ENCODE data around the gene NDUFC2.
A peak's percentile ranks its signal among the peaks of the same experiment; 100 is the strongest.
"Not testable (repeated sequence)": the region's sequence is repeated elsewhere in the genome, so short reads cannot be mapped to it uniquely, and the experiment has no call there.

NDUFC2 gene

DNA sequence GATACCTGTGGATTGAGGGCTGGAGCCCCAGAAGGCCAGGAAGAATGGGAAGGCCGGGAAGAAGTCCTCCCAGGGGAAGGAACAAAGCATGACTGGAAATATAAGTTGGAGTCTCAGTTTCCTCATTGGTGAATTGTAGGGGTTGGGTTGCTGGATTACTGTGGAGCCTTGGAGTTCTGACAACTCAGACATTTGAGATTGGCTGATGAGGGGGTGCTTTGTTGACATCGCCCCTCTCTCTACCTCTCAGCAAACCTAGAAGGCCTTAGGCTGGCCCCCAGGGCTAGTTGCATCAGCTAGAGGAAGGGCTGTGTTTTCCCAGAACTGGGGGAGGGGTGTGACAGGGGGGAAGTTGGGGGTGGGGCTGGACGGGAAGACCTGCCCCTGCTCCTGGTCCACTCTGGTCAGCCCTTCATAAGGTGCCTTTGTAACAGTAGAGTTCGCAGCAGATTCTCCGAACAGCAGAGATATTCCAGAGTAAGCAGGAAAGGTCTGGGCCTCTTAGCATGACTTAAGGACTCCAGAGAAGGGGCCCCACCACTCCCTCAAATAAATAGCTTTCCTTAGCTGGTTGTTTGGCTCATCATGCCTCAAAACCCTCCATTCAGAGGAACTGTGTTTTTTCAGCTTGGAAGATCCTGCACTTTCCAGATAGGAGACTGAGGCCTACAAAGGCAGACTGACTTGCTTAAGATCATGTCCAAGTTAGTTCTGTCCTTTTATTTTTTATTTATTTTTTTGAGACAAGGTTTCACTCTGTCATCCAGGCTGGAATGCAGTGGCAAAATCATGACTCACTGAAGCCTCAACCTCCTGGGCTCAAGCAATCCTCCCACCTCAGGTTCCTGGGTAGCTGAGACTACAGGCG lies 28.5 kb downstream of the NDUFC2 start:
- no peak for DNase-seq

DNA sequence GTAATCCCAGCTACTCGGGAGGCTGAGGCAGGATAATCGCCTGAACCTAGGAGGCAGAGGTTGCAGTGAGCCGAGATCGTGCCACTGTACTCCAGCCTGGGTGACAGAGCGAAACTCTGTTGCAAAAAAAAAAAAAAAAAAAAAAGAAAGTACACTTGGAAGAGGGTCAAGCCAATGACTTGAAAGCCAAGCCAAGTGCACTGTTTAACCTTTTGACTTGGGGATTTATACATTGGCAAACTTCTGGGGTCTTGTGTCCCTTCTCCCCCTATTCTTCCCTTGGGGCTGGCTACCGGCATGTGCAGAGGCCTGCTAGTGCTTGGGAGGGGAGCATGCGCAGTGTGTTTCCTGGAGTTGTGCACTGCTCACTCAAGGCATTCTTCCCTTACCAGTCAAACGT lies 30.3 kb downstream of the NDUFC2 start:
- no peak for DNase-seq

DNA sequence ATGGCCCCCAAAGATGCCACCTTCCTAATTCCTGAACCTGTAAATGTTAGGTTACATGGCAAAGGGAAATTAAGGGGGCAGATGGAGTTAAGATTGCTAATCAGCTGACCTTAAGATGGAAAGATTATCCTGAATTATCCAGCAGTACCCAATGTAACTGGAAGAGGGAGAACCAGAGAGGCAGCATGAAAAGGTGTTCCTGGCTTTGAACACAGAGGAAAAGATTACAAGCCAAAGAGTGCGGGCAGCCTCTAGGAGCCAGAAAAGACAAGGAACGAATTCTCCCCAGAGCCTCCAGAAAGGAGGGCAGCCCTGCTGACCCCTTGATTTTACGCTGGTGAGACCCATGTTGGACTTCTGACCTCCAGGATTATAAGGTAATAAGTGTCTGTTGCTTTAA lies 31.1 kb downstream of the NDUFC2 start:
- no peak for DNase-seq

DNA sequence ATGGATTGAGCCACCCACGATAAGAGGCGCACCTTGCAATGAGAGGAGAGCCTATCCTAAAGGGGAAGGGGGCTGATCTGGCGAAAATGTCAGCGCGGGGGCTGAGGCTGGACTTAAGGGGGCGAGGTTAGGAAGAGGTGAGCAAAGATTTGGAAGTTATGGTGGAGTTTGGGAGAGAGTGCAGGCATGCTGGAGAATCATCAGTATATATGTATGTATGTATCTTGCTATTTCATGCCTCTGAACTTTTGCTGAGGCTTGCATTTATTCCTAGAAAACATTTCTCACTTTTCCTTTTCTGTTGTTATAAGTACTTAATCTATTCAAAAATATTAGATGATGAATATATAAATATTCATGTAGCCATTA lies 33.2 kb downstream of the NDUFC2 start:
- DNase-seq = no peak

DNA sequence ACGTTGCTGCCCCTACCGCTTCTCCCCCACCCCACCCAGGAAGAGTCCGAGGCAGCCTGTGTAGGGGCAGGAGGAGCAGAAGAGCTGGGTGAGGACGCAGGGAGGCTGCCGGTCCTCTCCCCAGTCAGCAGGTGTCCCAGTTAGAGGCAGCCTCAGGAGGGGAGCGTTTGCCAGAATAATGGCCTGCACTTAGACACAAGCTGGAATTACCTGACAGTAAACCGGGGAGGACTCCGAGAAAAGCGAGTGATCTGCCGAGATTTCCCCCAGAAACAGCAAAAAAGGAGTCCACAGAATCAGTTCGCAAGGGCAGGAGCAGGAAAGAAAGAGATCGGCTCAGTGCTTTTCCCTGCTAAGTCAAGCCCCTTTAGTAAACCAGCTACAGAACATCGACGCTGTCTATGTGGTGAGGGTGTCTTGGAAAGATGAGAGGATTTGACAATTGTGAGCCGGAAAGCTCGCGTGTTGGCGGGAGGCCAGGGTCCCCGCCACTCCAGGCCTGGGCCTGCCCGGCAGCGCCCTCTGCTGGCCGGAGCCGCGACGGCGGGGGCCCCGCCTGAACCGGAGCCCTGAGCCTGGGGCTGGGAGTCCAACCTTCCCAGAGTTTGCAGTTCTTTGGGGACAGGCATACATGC lies 33.7 kb downstream of the NDUFC2 start:
- DNase-seq = peak; percentile 58

DNA sequence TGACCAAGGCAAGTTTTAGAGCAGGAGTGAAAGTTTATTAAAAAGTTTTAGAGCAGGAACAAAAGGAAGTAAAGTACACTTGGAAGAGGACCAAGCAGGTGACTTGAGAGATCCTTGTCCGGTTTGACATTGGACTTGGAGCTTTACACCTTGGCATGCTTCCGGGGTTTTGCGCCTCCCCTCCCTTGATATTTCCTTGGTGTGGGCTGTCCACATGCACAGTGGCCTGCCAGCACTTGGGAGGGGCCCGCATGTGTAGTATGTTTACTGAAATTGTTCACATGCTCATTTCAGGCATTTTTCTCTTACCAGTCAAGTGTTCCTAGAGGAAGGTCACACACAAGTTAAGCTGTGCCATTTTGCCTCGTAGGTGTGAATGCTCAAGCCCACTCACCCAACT lies 35.0 kb downstream of the NDUFC2 start:
- DNase-seq = no peak

DNA sequence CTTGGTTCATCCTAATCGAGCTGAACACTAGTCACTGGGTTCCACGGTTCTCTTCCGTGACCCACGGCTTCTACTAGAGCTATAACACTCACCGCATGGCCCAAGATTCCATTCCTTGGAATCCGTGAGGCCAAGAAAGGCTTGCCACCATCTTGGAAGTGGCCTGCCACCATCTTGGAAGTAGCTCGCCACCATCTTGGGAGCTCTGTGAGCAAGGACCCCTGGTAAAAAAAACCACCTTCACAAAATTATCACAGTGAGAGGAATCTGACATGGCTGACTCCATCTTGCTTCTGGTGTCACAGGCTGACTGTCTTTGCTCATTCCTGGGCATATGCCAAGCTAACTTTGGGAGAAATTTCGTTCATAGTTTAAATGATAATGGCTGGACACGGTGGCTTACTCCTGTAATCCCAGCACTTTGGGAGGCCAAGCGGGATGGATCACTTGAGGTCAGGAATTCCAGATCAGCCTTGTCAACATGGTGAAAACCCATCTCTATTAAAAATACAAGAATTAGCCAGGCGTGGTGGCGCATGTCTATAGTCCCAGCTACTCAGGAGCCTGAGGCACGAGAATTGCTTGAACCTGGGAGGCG lies 37.7 kb downstream of the NDUFC2 start:
- DNase-seq = no peak

DNA sequence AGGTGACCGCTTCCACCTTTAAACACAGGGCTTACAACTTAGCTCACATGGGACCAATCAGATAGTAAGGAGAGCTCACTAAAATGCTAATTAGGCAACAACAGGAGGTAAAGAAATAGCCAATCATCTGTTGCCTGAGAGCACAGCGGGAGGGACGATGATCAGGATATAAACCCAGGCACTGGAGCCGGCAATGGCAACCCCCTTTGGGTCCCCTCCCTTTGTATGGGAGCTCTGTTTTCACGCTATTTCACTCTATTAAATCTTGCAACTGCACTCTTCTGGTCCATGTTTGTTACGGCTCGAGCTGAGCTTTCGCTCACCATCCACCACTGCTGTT lies 38.3 kb downstream of the NDUFC2 start:
- DNase-seq = not testable (repeated sequence)

DNA sequence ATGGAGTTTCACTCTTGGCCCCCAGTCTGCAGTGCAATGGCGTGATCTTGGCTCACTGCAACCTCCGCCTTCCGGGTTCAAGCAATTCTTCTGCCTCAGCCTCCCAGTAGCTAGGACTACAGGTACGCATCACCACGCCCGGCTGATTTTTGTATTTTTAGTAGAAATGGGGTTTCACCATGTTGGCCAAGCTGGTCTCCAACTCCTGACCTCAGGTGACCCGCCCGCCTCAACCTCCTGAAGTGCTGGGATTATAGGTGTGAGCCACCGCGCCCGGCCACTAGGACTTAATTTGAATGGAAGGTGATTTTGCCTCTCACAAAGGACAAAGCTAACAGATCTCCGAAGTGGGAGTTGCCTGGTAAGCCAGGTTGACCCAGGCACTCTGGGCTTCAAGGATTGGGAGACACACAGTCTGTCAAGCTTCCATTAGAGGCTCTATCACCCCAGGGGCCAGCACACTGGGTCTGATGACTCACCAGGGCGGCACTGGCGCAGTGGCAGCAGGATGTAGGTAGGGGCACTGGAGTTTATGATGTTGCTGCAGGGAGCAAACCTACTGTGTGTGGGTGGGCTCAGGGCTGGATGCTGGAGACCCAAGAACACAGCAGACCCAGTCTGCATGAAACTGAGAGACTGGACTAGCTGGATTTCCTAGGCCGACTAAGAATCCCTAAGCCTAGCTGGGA lies 38.8 kb downstream of the NDUFC2 start:
- DNase-seq = no peak

DNA sequence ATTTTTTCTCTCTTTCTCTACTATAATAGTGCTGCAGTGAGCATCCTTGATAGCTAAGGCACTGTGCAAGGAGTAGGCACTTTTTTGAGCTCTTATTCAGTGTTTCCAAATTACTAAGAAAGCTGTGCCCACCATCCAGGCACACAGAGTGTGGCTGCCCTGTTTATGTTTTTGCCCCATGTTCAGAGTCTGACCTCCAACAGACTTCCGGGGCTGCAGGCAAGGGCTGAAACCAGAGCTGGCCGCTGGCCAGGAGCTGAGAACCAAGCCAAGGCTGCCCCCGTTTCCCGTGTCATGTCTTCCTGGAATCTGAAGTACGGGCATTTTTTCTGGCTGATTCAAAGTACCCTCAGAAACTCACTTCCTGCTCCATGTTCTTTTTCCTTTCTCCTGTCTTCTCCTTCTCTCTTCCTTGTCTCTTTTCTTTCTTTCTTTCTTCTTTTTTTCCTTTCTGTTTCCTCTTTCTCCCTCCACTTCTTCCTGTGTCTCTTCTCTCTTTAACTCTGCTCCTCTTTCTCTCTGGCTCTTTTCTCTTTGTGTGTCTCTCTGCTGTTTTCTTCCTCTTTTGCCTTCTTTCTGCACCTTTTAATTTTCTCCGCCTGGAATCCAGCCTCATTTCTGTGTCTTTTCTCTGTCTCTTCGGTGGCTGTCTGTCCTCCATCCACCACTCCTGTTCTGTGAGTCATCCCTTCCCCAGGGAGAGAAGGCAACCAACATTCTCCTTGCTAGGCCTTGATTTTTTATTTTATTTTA lies 39.6 kb downstream of the NDUFC2 start:
- DNase-seq = no peak

DNA sequence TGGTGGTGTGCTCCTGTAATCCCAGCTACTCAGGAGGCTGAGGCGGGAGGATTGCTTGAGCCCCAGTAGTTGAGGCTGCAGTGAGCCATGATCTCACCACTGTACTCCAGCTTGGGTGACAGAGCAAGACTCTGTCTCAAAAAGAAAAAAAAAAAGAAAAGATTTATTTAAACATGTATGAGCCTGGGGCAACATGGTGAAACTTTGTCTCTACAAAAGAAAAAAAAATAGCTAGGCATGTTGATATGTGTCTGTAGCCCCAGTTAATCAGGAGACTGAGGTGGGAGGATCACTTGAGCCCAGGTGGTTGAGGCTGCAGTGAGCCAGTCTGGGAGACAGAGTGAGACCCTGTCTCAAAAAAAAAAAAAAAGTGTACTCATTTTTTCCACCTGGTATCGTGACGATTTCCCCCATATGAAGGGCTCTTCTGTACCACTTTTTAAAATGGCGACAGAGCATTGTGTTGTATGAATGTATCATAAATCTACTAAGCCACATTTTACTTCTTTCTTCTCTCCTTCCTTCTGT lies 40.2 kb downstream of the NDUFC2 start:
- DNase-seq = no peak

DNA sequence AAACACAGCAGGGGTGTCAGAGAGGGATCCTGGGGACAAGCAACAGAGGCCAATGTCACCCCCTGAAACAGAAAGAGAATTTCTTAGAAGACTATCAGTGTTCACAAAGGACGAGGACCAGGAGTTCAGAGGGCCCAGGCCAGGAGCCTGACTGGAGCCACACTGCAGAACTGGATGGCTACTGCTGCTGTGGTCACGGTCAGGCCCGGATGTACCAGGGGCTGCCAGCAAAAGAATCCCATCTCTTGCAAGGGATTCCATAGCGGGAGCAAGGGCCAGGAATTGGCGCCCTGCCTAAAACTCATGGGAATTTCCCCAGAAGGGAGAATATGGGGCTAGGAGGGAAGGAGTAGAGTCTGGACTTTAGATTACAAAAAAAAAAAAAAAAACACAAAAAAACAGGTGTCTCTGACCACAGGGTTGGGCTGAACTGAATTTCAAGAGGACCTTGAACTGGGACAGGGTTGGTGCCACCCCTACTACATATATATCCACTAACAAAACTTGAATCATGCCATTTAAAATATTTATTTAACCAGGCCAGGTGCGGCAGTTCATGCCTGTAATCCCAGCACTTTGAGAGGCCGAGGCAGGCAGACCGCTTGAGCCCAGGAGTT lies 40.9 kb downstream of the NDUFC2 start:
- DNase-seq = no peak

DNA sequence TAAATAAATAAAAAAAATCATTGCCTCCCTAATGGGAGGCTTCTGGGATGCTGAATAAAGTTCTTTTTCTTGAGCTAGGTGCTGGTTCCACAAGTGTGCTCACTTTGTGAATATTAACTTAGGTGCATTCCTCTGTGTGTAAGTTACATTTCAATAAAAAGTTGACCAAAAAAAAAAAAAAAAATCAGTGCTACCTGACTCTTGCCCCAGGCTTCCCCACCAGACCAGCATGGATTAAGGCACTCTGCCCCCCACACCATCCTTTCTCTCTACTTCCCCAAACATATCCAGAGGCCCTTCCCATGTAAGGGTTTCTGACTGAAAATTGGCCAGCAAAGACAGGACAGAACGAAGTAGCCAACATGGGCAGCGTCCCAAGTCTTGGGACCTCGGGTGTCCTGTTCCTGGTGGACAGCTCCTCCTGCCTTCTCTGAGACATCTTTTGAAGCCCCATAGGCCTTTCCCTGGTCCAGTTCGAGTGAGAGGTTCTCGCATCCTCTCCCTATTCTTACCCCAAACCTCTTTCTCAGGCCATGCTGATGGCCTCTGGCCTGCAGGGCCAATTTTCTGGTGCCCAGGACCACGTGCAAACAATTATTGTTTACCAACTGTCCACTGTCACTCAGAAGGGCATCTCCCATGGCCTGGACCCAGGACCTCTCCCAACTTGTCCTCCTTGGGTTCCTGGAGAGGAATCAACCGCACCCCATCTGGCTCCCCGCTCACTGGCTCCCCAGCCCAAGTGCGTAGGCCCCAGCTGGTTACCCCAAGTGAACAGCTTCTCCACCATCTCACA lies 41.6 kb downstream of the NDUFC2 start:
- DNase-seq = no peak

DNA sequence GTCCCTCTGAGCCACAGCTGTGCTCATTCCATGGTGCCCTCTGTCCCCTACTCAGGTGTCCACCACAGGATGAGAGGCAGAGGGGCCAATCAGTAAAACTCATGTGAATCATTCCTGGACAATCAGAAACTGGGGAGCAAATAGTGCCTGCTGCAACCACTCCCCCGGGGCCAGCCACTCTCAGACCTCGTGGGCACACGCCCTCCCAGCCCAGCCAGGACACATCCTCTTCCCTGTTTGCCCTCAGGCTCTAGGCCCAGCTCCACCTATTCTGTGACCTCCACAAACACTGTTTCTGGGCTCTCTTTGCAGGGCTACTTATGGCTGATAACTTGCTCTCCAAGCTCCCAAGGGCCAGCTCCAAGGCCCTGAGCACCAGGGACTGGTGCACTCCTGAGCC lies 42.6 kb downstream of the NDUFC2 start:
- DNase-seq = no peak

DNA sequence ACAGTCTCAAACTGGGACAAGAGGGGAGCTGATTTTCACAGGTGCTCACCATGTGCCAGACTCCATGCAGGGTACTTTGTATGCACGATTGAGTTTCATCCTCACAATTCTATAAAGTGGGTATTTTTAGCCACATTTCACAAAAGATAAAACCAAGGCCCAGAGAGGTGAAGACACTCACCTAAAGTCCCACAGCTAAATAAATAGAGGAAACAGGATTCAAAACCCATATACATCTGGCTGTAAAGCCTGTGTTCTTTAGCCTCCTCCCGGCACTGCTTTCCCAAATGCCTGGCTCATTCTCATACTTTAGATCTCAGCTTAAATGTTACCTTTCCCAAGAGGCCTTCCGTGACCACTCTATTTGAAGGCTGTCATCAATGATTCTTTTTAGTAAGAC lies 43.3 kb downstream of the NDUFC2 start:
- DNase-seq = no peak

DNA sequence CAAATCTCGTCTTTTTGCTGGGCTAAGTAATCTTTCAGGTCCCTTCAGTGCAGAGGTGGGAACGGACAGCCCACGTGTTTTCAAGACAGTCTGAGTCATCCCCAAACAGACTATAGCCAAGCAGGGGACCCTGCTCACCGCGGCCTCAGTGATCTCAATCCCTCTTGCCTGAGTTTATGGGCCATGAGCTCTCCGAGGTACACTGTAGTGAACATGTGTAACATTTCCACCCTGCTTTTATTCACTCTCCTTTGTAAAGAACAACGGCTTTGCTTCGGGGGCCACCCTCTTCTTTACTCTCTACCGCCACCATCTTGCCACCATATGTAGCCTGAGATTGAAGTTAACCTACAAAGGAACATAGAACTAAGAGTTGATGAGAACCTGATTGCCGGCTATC lies 45.0 kb downstream of the NDUFC2 start:
- no peak for DNase-seq

DNA sequence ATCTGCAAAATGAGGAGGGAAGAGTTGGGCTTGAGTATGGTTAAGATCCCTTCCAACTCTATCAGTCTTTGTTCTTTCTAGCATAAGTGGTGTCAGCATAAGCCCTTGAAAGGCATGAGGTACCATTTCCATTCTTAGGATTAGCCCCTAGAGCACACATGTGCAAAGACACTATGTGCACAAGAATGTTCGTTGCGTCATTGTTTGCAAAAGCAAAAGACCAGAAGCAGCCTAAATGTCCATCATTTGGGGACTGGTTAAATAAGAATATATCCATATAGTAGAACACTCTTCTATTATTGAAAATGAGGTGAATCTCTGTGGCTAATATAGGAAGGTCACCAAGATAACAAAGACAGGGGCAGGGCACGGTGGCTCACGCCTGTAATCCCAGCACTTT lies 46.6 kb downstream of the NDUFC2 start:
- DNase-seq = no peak

DNA sequence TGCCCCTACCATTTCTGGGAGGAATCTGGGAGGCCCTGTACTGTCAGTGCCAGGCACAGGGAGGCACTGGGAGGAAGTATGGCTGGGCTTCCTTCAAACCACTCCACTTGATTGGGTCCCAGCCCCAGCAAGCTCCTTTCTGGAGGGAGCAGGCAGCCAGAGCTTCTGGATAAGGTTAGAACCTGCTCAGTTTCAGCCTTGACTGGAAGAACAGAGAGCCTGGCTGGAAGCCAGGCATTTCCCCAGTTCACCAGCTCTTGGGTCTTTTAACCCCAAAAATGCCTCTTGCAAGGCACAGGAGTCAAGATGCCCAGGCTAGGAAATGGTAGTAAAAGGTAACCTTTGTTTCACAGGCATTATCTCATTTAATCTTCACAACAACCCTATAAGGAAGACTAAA lies 47.6 kb downstream of the NDUFC2 start:
- peak; percentile 47 for DNase-seq

DNA sequence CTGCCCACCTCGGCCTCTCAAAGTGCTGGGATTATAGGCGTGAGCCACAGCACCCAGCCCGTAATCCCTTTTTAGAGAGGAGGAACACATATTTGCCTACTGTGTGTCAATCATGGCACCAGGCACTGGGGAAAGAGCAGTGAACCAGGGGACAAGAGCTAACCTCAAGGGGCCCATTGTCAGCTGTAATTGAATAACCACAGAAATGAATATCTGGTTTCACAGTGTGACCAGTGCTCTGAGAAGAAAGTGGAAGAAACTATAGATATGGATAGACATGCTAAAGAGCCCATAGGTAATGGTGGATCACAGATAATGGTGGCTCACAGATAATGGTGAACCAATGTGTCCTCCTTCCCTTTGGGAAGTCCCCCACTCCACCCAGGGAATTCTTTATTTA lies 48.0 kb downstream of the NDUFC2 start:
- DNase-seq = no peak

DNA sequence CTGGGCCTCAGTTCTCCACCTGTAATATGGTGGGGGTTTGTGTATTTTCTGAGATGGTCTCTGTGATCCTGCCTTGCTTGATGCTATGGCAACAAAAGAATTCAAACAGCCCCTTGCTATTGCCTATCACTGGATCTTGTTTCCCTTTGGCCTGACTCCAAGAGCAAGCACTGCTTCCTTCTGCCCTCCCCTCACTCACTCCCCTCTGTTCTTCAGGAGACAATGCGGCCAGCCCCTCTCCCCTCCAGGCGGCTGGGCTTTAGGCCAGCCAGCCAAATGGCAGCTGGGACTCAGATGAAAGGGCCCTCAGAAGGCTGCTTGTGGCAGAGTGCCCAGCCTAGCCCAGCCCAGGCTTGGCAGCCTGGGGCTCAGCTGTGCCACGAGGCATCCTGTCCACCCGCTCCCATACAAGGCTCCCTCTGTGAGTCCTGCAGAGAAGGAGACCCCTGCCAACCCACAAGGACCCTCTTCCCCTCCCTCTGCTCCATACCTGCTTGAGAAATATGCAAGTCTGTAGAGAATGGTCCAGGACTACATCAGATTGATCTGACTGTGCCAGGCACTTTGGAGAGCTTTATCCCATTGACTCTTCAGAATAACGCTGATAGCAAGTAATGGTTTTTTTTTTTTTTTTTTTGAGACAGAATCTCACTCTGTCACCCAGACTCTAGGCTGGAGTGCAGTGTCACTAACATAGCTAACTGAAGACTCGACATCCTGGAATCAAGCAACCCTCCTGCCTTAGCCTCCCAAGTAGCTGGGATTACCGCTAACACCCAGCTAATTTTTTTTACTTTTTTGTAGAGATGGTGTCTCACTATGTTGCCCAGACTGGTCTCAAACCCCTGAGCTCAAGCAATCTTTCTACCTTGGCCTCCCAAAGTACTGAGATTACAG lies 49.0 kb downstream of the NDUFC2 start:
- DNase-seq = peak; percentile 100

Measured in NCI-H2171 (cell line).